Panc1 (cell line): Measurements from ENCODE around the gene BAZ2B. TPM values are rescaled to one million over a fixed set of nuclear protein-coding genes. Genes with fewer than 3 reads are reported as not detected.

Experiments
- ATAC-seq: fragments of 200-7000 bp; cut with Tn5 transposase; 2 replicates; pipeline ENCODE4 v1.9.1; 2020; ENCODE audit warnings: mild to moderate bottlenecking, moderate library complexity
- BruUV-seq: library from RNA; stranded (reverse); fragments of 400-500 nt; replicated peaks from 2 replicates; lab custom pipeline; 2021; lab: Mats Ljungman, UMichigan
- CTCF ChIA-PET: fragments of 300-600 bp; sonication (Branson Sonifier 250); formaldehyde crosslinking; loops from one replicate; lab custom pipeline; 2022; ENCODE audit warnings: antibody characterized with exemption; lab: Charles Lee
- POLR2A ChIA-PET: fragments of 300-600 bp; sonication (Branson Sonifier 250); formaldehyde crosslinking; loops from one replicate; lab custom pipeline; 2022; ENCODE audit warnings: antibody characterized with exemption; lab: Charles Lee
- DNase-seq: peaks from one replicate; pipeline ENCODE4 v3.0.0-alpha.2; 2010; ENCODE audit warnings: low read depth, low spot score
- H3K27ac ChIP-seq: 2 replicates; pipeline ENCODE4 v1.5.1; 2011; ENCODE audit warnings: mild to moderate bottlenecking, low read length, inconsistent platforms
- H3K27me3 ChIP-seq: fragments of 200-500 bp; sonication (Bioruptor generic); 2 replicates; pipeline ENCODE4 v1.6.0; 2014; ENCODE audit warnings: low read length, inconsistent platforms; ENCODE audit not compliant: control insufficient read depth, insufficient read depth
- H3K36me3 ChIP-seq: fragments of 200-500 bp; sonication (Bioruptor generic); 2 replicates; pipeline ENCODE4 v1.5.1; 2014; ENCODE audit warnings: inconsistent platforms, mild to moderate bottlenecking, low read length, moderate library complexity; ENCODE audit not compliant: control insufficient read depth, insufficient read depth
- H3K4me1 ChIP-seq: 2 replicates; pipeline ENCODE4 v1.5.1; 2011; ENCODE audit warnings: inconsistent platforms, mild to moderate bottlenecking, low read length, moderate library complexity; ENCODE audit not compliant: control insufficient read depth, insufficient read depth
- H3K4me3 ChIP-seq, 2 experiments: 2 replicates each; pipeline ENCODE4 v1.5.1; 2011 to 2012; ENCODE audit warnings: low read depth in 2 of 2, low read length in 2 of 2, mild to moderate bottlenecking in 2 of 2, inconsistent platforms in 1 of 2, moderate library complexity in 1 of 2
- H3K9me3 ChIP-seq: fragments of 200-500 bp; sonication (Bioruptor generic); 2 replicates; pipeline ENCODE4 v1.5.1; 2014; ENCODE audit warnings: low read depth, mild to moderate bottlenecking, inconsistent platforms, low read length, moderate library complexity; ENCODE audit not compliant: control insufficient read depth, insufficient read depth
- POLR2AphosphoS5 ChIP-seq: IDR thresholded peaks from 2 replicates; pipeline ENCODE4 v1.6.1; 2012; ENCODE audit warnings: mild to moderate bottlenecking, low read depth, low read length, moderate library complexity
- SIN3A ChIP-seq: IDR thresholded peaks from 2 replicates; pipeline ENCODE4 v1.6.1; 2012; ENCODE audit warnings: low read depth, mild to moderate bottlenecking, low read length, moderate library complexity, borderline replicate concordance; ENCODE audit not compliant: insufficient read depth
- TCF7L2 ChIP-seq: IDR thresholded peaks from 2 replicates; pipeline ENCODE4 v1.6.1; 2011; ENCODE audit warnings: mild to moderate bottlenecking, low read depth, low read length, inconsistent platforms
- in situ Hi-C: cut with HindIII; loops from 2 replicates; pipeline ENCODE4 v1.10.0; 2016; ENCODE audit warnings: low sequenced_read_pairs, low pct_unique_long_range_greater_than_20kb
- intact Hi-C: fragments of 100-400 bp; cut with micrococcal nuclease; formaldehyde crosslinking; loops from one replicate; pipeline ENCODE4 v1.10.0; 2022; ENCODE audit not compliant: unreplicated experiment
- total RNA-seq: library from RNA; stranded (reverse); gene quantifications from one replicate; pipeline ENCODE4 v1.2.1, GENCODE V29; 2021; ENCODE audit not compliant: unreplicated experiment
- TF ChIP-seq, protein P1 (sequence below), 2 experiments: IDR thresholded peaks; 2 replicates each; pipeline ENCODE4 v1.6.1; 2011 to 2012; ENCODE audit warnings: low read depth in 2 of 2, control low read depth in 1 of 2, low read length in 1 of 2, mild to moderate bottlenecking in 1 of 2, moderate library complexity in 1 of 2; ENCODE audit not compliant: insufficient read depth in 1 of 2
- TF ChIP-seq, protein P2 (sequence below): fragments of 450-650 bp; IDR thresholded peaks from 2 replicates; pipeline ENCODE4 v1.5.1; 2017; ENCODE audit warnings: mild to moderate bottlenecking

BAZ2B gene
- total RNA-seq, 1 experiment from 2014 or later = 38.6 TPM

DNA sequence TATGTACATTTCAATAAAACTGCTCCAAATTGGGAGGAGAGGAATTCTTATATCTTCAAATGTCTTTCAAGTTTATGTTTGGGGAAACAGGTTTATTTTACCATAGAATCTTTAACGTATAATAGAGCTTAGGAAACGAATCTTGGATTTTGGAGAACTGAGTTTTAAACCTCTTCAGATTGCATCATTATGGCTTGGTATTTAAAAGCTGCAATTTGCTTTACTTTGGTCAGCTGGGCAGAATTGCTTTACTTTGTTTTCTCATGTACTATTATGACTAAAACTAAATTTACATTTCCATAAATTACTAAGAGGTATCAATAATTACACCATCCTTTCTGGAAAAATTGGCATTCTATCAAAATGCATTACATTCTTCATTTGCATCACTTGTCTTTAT lies 54.6 kb downstream of the BAZ2B start:
- ATAC-seq = no peak
- BruUV-seq = no TSS peak
- intact Hi-C loops (no loop called here), in situ Hi-C loops (no loop called here)
- Histone ChIP-seq H3K4me3 (no peak overlapping the region), H3K36me3 (no peaks in the 10 kb centered on the region), H3K27me3 (no peaks in the 10 kb centered on the region), H3K27ac (no peak overlapping the region), H3K4me1 (no peaks in the 10 kb centered on the region), H3K9me3 (no peaks in the 10 kb centered on the region)
- TF ChIP-seq SIN3A (no peak), TCF7L2 (no peak), POLR2AphosphoS5 (no peak)
- TF ChIP-seq, protein P1, sequence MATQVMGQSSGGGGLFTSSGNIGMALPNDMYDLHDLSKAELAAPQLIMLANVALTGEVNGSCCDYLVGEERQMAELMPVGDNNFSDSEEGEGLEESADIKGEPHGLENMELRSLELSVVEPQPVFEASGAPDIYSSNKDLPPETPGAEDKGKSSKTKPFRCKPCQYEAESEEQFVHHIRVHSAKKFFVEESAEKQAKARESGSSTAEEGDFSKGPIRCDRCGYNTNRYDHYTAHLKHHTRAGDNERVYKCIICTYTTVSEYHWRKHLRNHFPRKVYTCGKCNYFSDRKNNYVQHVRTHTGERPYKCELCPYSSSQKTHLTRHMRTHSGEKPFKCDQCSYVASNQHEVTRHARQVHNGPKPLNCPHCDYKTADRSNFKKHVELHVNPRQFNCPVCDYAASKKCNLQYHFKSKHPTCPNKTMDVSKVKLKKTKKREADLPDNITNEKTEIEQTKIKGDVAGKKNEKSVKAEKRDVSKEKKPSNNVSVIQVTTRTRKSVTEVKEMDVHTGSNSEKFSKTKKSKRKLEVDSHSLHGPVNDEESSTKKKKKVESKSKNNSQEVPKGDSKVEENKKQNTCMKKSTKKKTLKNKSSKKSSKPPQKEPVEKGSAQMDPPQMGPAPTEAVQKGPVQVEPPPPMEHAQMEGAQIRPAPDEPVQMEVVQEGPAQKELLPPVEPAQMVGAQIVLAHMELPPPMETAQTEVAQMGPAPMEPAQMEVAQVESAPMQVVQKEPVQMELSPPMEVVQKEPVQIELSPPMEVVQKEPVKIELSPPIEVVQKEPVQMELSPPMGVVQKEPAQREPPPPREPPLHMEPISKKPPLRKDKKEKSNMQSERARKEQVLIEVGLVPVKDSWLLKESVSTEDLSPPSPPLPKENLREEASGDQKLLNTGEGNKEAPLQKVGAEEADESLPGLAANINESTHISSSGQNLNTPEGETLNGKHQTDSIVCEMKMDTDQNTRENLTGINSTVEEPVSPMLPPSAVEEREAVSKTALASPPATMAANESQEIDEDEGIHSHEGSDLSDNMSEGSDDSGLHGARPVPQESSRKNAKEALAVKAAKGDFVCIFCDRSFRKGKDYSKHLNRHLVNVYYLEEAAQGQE (IDR thresholded peaks at IDR 0.05; ENCODE audit: insufficient read depth in 1 of 2, low read depth in 2 of 2, low read length in 1 of 2) = no peak
- TF ChIP-seq, protein P2, sequence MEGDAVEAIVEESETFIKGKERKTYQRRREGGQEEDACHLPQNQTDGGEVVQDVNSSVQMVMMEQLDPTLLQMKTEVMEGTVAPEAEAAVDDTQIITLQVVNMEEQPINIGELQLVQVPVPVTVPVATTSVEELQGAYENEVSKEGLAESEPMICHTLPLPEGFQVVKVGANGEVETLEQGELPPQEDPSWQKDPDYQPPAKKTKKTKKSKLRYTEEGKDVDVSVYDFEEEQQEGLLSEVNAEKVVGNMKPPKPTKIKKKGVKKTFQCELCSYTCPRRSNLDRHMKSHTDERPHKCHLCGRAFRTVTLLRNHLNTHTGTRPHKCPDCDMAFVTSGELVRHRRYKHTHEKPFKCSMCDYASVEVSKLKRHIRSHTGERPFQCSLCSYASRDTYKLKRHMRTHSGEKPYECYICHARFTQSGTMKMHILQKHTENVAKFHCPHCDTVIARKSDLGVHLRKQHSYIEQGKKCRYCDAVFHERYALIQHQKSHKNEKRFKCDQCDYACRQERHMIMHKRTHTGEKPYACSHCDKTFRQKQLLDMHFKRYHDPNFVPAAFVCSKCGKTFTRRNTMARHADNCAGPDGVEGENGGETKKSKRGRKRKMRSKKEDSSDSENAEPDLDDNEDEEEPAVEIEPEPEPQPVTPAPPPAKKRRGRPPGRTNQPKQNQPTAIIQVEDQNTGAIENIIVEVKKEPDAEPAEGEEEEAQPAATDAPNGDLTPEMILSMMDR = no peak
- CTCF ChIA-PET = no interaction called here
- POLR2A ChIA-PET = no interaction called here
- no peak for DNase-seq

DNA sequence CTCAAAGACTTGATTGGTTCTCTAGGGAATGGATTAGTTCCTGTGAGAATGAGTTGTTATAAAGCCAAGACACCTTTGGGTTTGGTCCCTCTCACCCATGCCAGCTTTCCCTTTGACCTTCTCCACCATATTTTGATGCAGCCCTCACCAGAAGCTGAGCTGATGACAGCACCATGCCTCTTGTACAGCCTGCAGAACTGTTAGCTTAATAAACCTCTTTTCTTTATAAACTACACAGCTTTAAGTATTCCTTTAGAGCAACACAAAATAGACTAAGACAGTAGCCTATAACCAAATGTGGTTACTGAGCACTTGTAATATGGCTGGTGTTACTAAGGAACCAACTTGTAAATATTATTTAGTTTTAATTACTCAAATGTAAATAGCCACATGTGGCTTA lies 55.1 kb downstream of the BAZ2B start:
- in situ Hi-C loops (no loop called here), intact Hi-C loops (no loop called here)
- no peak for ATAC-seq
- no peak overlapping the region for H3K27ac ChIP-seq
- ChIA-PET CTCF (no interaction called here), POLR2A (no interaction called here)
- no peaks in the 10 kb centered on the region for H3K9me3 ChIP-seq
- no peaks in the 10 kb centered on the region for H3K36me3 ChIP-seq
- no peak overlapping the region for H3K4me3 ChIP-seq
- DNase-seq = no peak
- H3K27me3 ChIP-seq = no peaks in the 10 kb centered on the region
- TF ChIP-seq TCF7L2 (no peak), SIN3A (no peak), POLR2AphosphoS5 (no peak)
- TF ChIP-seq, protein P2 = no peak
- TF ChIP-seq, protein P1 (IDR thresholded peaks at IDR 0.05; ENCODE audit: insufficient read depth in 1 of 2, low read depth in 2 of 2, low read length in 1 of 2) = no peak
- H3K4me1 ChIP-seq = no peaks in the 10 kb centered on the region
- BruUV-seq = no TSS peak
